IPS-11a (cell line): ENCODE measurements around the gene ZDHHC17.
"Not testable (repeated sequence)": the region's sequence is repeated elsewhere in the genome, so short reads cannot be mapped to it uniquely, and the experiment has no call there.

ENCODE experiments used
- H3K4me3 ChIP-seq: one replicate; pipeline ENCODE4 v1.5.1; 2013; ENCODE audit warnings: low read depth, low read length, control low read depth

Gene ZDHHC17

DNA sequence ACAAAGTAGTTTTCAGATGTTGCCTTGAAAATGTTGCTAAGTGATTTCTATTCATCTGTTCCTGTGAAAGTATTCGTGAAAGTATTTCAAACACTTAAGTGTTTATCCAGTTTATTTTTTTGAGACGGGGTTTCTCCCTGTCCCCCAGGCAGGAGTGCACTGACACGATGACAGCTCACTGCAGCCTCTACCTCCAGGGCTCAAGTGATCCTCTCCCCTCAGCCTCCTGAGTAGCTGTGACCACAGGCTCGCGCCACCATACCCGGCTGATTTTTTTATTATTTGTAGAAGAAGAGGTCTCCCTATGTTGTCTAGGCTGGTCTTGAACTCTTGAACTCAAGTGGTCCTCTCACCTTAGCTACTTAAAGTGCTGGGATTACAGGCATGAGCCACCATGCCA lies 1.7 kb downstream of the ZDHHC17 start:
- H3K4me3 ChIP-seq, result no peak overlapping the region

DNA sequence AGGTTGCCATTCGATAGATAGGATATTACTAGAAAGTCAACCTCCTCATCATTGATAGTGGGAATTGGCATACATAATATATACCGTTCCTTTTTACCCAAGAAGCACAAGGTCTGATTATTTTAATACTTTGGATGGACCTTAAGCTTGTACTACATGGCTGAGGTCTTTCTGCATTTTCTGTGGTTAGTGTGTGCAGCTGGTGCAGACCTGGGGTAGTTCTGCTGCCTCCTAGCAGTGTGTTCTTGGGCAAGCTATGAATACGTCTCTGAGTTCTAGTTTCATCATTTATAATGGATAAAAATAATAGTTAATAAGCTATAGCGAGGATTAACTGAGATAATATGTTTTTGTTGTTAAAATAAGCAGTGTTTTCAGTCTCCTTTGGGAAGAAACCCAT lies 2.2 kb downstream of the ZDHHC17 start:
- no peak overlapping the region for H3K4me3 ChIP-seq

DNA sequence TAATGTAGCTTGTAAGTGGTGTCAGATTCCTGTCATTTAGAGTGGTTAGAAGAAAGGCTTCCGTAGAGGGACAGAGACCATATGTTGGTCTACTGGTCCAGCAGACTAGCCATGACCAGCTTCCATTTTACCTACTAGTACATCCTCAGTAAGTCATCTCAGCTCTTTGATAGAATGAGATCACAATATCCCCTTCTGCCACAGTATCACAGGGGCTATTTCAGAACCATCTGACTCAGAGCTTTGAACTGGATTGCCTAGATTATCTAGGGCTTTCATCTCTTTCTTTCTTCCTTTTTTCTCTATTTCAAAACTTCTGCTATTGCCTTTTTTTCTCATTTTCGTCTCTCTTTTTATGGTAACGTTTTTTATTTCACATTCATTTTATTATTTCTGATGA lies 4.7 kb downstream of the ZDHHC17 start:
- H3K4me3 ChIP-seq, result no peak overlapping the region

DNA sequence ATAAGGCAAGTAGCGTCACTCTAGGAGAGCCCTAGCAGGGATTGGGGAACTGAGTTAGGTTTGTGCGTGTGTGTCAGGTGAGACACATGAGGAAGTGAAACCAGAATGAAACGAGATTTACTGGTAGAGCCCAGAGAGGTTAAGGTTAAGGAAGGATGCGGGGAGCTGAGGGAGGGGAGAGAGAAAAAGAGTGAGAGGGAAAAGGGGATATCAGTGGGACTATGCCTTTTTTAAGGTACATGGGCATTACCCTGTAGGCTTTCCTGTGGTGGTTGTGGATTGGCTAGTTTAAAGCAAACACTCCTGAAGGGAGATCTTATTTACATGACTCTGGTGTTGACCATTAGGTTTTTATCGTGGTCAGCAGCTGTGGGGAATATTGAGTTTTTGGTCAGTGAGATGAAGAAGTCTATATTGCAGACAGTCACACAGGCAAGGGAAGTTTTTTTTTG lies 13.9 kb downstream of the ZDHHC17 start:
- H3K4me3 ChIP-seq, result no peak overlapping the region

DNA sequence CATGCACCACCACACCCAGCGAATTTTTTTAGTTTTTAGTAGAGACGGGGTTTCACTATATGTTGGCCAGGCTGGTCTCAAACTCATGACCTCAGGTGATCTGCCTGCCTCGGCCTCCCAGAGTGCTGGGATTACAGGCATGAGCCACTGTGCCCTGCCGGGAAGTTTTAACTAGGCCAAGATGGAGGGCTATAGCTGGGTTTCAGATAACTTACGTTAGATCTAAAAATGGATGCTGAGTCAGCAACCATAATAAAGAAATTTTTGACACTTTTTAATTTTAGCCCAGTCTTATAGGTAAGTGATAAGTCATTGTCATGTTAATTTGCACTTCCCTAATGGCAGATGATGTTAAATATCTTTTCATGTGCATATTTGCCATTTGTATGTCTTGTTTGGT lies 14.4 kb downstream of the ZDHHC17 start:
- H3K4me3 ChIP-seq, result no peak overlapping the region

DNA sequence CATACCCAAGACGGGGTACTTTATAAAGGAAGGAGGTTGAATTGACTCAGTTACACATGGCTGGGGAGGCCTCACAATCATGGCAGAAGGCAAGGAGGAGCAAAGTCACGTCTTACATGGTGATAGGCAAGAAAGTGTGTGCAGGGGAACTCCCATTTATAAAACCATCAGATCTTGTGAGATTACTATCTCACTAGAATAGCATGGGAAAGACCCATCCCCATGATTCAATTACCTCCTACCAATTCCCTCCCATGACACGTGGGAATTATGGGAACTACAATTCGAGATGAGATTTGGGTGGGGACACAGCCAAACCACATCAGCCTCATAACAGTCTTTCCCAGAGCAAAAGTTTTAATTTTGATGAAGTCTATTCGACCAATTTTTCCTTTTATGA lies 15.4 kb downstream of the ZDHHC17 start:
- H3K4me3 ChIP-seq, result not testable (repeated sequence)

DNA sequence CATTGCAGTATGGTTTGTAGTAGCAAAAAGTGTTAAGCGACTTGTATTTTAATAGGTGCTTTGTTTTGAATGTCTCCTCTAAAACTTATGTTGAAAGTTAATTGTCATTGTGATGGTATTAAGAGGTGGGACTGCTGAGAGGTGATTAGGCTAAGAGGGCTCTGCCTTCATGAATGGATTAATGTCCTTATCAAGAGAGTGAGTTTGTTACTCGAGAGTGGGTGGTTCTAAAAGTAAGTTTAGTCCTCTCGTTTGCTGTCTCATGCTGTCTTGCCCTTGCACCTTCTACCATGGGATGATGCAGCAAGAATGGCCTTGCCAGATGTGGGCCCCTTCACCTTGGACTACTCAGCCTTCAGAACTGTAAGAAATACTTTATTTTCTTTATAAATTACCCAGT lies 17.4 kb downstream of the ZDHHC17 start:
- H3K4me3 ChIP-seq, result no peak overlapping the region

DNA sequence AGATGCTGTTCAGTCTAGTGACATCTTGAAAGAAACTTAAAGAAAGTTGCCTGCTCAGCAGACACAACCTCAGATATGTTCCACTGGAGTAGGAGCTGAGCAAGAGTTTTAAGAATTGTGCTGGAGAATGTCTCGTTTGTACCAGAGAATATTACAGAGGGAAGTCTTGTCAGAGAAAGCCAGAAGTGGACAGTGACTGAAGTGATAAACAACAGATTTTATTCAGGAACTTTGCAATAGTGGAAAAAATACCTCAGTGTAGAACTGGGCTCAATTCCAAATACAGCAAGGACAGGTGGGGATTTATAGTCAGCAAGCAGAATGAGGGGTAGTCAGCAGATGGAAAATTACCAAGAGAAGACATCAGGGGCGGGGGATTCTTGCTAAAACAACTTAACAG lies 18.6 kb downstream of the ZDHHC17 start:
- H3K4me3 ChIP-seq, result no peak overlapping the region

DNA sequence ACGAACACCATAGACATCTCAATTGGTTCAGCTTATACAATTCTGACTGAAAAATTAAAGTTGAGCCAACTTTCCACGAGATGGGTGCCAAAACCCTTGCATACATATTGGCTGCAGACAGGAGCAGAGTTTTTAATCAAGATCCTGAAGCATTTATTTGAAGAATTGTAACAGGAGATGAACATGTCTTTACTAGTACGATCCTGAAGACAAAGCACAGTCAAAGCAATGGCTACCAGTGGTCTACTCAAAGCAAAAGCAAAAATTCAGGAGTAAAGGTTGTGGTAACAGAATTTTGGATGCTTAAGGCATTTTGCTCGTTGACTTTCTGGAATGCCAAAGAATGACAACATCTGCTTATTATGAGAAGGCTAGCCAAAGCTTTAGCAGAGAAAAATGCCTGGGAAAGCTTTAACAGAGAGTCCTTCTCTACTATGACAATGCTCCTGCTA lies 20.7 kb downstream of the ZDHHC17 start:
- H3K4me3 ChIP-seq, result no peak overlapping the region

DNA sequence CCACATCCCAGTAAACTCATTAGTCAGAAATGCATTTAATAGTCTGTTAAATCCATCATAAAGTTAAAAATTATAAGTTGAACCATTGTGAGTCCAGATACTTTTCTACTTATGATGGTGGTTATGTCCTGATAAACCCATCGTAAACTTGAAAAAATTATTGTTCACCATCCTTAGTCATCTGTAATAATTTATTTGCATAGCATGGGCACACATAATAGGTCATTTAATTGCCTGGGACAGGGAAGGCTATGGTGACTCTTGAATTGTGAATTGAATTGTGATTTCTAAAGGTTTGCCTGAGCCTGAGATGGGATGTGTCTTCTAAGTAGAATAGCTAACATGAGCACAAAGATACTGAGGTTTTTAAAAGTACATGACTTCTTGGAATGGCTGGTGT lies 21.5 kb downstream of the ZDHHC17 start:
- no peak overlapping the region for H3K4me3 ChIP-seq

DNA sequence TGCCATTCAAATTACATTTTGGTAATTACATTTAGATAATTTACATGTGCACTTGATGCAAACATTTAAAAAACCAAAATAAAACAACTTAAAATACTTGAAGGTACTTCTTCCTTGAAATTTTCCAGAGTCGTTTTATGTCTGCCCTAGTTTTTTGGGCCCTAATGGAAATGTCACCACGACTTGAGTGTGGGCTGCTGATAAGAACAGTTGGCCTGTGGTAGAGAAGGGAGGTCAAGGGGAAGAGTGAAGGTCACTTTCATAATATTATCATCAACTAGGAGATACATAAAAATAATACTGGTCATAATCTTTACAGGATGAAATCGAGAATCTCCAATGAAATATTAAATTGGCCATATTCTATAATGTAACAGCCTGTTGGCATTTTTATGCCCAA lies 23.1 kb downstream of the ZDHHC17 start:
- H3K4me3 ChIP-seq, result no peak overlapping the region

DNA sequence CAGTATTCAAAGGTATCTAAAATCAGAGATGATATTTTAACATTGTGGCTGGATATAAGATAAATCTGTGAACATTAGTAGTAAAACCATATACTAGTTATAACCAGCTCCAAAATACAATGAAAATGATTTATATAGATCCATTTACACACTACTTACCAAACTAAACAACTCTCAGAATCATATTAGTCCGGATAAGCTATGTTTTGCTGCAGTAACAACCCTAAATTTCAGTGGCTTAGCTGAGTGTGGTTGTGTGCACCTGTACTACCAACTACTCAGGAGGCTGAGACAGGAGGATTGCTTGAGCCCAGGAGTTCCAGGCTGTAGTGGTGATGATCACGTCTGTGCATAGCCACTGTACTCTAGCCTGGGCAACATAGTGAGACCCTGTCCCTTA lies 23.8 kb downstream of the ZDHHC17 start:
- H3K4me3 ChIP-seq, result no peak overlapping the region

DNA sequence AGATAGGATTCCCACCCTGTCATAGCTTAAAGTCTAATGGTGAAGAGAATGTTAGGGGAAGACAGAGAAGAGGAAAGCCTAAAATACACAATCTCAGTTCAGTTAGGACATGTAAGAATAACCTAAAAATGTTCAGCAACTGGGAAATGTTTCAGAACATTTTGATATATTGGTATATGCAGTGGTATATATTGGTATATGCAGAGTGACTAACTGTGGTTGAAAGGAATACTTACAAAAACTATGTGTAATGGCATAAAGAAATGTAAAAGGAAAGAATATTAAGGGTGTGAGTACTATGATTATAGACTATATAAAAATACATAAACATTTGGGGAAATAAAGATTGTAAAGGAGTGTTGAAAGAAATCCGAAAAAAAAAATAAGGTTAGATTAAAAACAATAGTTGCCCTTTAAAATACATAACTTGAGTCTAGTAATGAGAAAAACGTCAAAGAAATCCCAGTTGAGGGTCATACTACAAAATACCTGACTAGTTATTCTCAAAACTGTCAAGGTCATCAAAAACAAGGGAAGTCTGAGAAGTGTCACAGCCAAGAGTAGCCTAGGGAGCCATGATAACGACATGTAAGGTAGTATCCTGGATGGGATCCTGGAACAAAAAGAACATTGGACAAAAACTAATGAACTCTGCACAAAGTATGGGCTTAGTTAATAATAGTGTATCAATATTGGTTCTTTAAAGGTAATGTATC lies 25.6 kb downstream of the ZDHHC17 start:
- H3K4me3 ChIP-seq, result no peak overlapping the region

DNA sequence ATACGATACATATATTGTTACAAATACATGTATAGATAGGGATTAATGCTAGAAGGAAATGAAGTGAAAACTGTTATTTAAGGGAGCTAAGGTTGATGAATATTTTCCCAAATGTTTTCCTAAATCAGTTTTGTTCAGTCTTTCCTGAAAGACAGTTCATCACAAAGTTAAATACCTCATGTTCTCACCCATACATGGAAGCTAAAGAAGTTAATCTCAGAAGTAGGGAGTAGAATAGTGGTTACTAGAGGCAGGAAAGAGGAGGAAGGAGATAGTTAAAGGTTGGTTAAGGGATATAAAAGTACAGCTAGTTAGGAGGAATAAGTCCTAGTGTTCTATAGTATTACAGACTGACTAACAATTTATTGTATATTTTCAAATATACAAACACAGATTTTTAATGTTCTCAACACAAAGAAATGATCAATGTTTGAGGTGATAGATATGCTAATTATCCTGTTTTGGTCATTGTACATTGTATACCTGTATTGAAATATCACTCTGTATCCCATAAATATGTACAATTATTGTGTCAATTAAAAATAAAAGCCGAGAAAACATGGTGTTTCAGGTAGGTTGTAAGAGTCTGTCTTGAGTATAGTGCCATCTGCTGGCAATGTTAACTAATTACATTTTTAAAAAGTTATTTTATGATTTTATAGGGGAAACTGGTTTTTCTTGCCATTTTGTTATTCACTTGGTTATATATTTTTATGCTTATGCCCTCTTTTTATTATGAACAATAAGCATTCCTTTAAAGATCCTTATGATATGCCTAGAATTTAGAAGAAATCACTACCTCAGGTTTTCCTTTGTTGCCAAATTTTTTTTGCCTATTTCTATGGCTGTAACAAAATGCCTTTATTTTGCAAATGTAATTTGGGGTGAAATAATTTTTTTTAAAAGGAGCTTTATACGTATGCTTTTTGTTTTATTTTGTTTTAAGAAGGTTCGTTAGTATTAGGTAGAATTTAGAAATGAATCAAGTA lies 26.9 kb downstream of the ZDHHC17 start:
- H3K4me3 ChIP-seq, result no peak overlapping the region

DNA sequence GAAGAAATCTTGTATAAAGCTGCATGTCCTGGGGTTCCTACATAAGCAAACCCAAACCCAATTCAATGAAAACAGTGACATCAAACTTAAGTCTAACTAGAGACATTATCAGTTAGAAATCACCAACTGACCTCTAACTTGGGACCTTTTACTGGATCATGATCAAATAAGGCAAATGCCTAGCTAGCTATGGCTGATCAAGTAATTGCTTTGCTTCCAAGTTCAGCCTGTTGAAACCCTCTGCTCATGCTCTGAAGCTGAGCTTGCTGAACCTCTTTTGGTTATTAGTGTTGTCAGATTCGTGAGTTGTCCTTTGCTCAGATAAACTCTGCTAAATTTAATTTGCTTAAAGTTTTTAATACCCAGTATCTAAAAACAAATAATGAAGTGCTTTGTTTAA lies 28.9 kb downstream of the ZDHHC17 start:
- H3K4me3 ChIP-seq, result no peak overlapping the region

DNA sequence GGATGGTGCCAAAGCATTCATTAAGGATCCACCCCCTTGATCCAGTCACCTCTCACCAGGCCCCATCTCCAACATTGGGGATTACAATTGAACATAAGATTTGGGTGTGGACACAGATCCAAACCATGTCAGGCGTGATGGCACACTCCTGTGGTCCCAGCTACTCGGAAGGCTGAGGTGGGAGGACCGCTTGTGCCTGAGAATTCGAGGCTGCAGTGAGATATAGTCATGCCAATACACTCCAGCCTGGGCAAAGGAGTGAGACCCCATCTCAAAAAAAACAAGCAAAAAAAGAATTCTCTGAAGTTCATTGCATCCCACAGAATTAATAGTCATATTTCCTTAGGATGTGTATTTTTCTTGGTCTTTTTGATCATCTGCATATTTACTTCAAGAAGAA lies 34.9 kb downstream of the ZDHHC17 start:
- no peak overlapping the region for H3K4me3 ChIP-seq

DNA sequence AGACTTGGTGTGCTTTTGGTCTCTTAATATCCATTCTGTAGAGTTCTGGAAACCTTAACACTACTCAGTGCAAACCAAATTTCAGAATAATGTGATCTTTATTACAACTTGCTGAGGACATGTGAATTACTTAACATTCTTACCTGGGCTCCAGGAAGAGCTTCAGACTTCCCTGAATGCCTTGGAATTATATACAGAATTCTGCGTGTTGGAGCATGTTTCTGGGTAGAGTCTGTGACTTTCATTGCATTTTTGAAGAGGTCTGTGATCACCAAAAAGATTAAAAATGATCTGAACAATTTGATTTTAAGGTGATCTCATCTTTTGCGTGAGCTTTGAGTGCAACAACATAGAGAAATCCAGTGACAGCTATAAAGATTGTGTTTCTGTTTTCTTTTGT lies 35.4 kb downstream of the ZDHHC17 start:
- no peak overlapping the region for H3K4me3 ChIP-seq

DNA sequence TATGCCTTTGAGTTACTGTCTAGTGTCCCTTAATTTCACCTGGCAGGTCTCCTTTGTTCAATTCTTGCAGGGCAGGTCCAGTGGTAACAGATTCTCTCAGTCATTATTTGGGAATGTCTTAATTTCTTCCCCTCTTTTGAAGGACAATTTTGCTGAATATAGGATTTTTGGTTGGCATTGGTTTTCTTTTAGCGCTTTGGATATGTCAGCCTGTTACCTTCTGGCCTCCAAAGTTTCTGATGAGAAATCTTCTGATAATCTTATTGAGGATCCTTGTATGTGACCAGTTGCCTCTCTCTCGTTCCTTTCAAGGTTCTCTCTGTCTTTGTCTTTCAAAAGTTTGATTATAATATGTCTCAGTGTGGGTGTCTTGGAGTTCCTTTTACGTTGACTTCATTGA lies 38.1 kb downstream of the ZDHHC17 start:
- no peak overlapping the region for H3K4me3 ChIP-seq

DNA sequence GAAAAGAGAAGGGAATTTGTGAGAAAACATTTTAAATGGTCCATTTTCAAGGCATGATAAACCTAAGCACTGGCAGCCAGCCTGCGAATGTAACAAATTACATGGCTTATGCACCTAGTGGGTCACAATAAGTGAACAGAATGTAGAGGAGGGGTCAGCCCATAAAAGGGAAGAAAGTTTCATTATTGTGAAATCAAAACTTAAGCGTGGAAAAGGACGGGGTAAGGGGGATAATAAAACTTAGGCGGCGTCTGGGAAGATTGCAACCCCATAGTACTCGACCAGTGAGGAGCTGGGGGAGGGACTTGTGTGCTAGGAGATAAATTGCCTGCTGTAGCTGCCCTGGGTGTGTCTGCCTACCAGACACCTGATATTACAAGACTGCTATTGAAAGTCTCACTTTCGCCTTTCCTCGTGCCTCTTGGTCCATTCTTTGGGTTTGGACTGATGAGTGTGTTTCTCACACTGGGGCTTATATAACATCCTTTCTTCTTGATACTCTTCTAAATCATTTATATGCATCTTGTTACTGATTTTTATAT lies 40.6 kb downstream of the ZDHHC17 start:
- no peak overlapping the region for H3K4me3 ChIP-seq

DNA sequence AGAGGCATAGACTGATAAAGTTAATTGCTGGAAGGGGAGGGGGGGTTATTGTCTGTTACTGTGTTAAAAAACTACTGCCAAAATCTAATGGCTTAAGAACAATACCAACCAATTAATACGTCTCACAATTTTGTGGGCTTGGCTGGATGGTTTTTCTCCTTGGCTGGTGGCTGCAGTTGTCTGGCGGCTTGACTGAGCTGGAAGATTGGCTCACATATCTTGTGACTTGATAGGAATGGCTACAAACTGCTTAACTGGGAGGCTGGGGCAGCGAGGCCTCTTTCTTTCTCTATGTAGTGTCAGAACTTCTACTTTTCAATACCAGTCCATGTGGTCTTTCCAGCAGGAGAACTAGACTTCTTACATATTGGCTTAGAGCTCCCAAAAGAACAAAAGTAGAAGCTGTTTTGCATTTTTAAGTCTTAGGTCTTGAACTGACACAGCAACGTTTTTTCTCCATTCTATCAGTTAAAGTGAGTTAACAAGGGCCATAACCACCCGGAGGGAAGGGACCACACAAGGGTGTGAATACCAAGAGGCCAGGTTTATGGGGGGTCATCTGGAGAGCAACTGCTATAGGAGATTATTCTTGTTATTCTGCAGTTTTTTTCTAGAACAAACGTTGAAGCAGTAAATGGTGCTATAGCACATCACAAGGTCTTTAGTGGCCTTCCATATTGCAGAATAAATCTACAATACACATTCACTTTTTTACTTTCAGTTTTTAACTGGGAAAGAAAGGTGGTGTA lies 46.9 kb downstream of the ZDHHC17 start:
- no peak overlapping the region for H3K4me3 ChIP-seq

DNA sequence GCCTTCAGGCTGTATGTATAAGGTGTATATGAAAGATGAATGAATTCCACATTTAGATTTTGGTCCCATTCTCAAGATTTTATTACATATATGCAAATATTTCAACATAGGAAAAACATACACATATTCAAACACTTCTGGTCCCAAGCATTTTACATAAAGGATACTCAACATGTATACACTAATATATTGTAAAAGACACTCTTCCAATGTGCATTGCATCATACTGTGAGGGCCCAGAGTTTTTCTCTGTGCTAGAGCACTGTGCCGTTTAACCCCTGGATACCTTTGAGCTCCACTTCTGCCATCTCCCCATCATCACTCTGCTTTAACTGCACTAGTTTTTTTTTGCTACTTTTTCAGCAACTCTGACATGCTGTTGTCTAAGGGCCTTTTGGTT lies 48.1 kb downstream of the ZDHHC17 start:
- H3K4me3 ChIP-seq, result no peak overlapping the region
